Measurements from ENCODE around the gene TMEM225B. TPM values are rescaled to one million over a fixed set of nuclear protein-coding genes. Genes with fewer than 3 reads are reported as not detected.

Gene TMEM225B
- total and polyA plus RNA-seq, 3 experiments from 2014 or later, result 0.55 to 1.5 (median 0.70) TPM

DNA sequence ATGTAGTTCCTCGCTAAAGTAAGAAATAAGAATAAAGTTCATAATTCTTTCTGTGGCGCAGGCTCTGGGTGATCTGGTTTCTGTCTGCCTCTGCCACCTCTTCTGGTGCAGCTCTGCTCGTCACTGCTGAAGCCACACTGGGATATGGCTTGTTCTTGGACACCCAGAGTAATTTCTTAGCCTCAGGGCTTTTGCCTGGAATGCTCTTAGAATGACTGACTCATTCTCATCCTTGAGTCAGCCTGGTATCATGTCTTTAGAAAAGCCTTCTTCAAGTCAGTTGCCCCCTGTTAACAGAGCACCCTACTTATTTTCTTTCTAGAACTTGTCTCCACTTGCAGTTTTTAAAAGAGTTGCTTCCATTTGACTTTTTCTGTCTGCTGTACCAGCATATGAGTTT is 20.7 kb downstream of the TMEM225B start:
- DNase-seq, result no peak
- ChIA-PET CTCF (no interaction called here), POLR2A (no interaction called here)
- Histone ChIP-seq H3K4me3 (ENCODE audit: low read length) (no peak overlapping the region), H3K27ac (ENCODE audit: low read depth, low read length) (no peak overlapping the region), H3K4me1 (ENCODE audit: insufficient read depth, low read length) (peaks cover 38% of the 10 kb centered on the region), H3K27me3 (ENCODE audit: insufficient read depth, low read length, poor library complexity, severe bottlenecking) (no peaks in the 10 kb centered on the region), H3K36me3 (ENCODE audit: insufficient read depth, low read length) (peaks cover 44% of the 10 kb centered on the region), H3K9me3 (ENCODE audit: low read length) (no peaks in the 10 kb centered on the region)
- peaks cover 49 to 61% (median 55%) of the 10 kb centered on the region in 3 donors for H3K4me1 Mint-ChIP-seq
- H3K27ac Mint-ChIP-seq, result peak overlapping the region in 7 of 8 donors; percentile 28 to 99 (median 97)
- no peaks in the 10 kb centered on the region for H3K9me3 Mint-ChIP-seq
- H3K4me3 Mint-ChIP-seq, result peak overlapping the region; percentile 95 to 98 (median 98)
- peaks cover 0 to 62% (median 13%) of the 10 kb centered on the region in 3 donors for H3K36me3 Mint-ChIP-seq
- H3K27me3 Mint-ChIP-seq, result peaks cover 0 to 2% of the 10 kb centered on the region in 2 donors

DNA sequence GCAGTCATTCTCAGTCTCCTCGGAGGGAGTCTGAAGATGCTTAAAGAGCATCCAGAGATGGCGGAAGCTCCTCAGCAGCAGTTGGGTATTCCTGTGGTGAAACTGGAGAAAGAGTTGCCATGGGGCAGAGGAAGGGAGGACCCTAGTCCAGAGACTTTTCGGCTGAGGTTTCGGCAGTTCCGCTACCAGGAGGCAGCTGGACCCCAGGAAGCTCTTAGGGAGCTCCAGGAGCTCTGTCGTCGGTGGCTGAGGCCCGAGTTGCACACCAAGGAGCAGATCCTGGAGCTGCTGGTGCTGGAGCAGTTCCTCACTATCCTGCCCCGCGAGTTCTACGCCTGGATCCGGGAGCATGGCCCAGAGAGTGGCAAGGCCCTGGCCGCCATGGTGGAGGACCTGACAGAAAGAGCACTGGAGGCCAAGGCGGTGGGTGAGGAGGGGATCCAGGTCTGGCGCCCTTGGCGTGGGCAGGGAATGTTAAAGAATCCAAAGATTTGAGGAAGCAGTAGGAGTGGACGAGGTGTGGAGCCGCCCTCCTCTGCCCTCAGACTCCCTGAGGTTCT is 21.6 kb downstream of the TMEM225B start:
- no peaks in the 10 kb centered on the region for H3K9me3 ChIP-seq (ENCODE audit: low read length)
- Mint-ChIP-seq H3K4me3 (peak overlapping the region in 1 of 7 donors; percentile 97), H3K36me3 (peaks cover 0 to 72% (median 17%) of the 10 kb centered on the region in 3 donors), H3K27me3 (peaks cover 0 to 5% of the 10 kb centered on the region in 2 donors), H3K27ac (peak overlapping the region in 7 of 8 donors; percentile 5 to 92 (median 72)), H3K9me3 (no peaks in the 10 kb centered on the region), H3K4me1 (peaks cover 58 to 70% (median 64%) of the 10 kb centered on the region in 3 donors)
- no peak overlapping the region for H3K27ac ChIP-seq (ENCODE audit: low read depth, low read length)
- DNase-seq, result no peak
- ChIA-PET POLR2A (no interaction called here), CTCF (no interaction called here)
- peaks cover 44% of the 10 kb centered on the region for H3K36me3 ChIP-seq (ENCODE audit: insufficient read depth, low read length)
- H3K4me1 ChIP-seq (ENCODE audit: insufficient read depth, low read length), result peaks cover 48% of the 10 kb centered on the region
- no peaks in the 10 kb centered on the region for H3K27me3 ChIP-seq (ENCODE audit: insufficient read depth, low read length, poor library complexity, severe bottlenecking)
- no peak overlapping the region for H3K4me3 ChIP-seq (ENCODE audit: low read length)

DNA sequence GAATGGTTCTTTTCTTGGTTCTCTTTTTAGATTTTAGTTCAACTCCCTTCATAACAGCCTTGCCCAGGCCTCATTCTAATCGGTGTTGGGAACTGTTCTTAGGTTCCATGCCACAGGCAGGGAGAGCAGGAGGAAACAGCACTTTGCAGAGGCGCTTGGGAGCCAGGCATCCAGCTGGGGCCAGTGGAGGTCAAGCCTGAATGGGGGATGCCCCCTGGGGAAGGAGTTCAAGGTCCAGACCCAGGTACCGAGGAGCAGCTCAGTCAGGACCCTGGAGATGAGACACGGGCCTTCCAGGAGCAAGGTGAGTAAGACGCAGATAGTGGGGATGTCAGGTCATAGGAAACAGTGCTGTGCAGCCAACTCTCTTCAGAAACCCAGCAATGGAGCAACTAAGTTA is 23.2 kb downstream of the TMEM225B start:
- Histone ChIP-seq H3K4me3 (ENCODE audit: low read length) (no peak overlapping the region), H3K27me3 (ENCODE audit: insufficient read depth, low read length, poor library complexity, severe bottlenecking) (no peaks in the 10 kb centered on the region), H3K4me1 (ENCODE audit: insufficient read depth, low read length) (peaks cover 57% of the 10 kb centered on the region), H3K9me3 (ENCODE audit: low read length) (no peaks in the 10 kb centered on the region), H3K36me3 (ENCODE audit: insufficient read depth, low read length) (peaks cover 53% of the 10 kb centered on the region), H3K27ac (ENCODE audit: low read depth, low read length) (no peak overlapping the region)
- no peak for DNase-seq
- ChIA-PET POLR2A (no interaction called here), CTCF (interaction anchor here (1.2 kb wide), 1 partner anchor 63 kb away, joined by 3 read pairs; the partner anchor contains the start of gene ZNF655)
- peaks cover 0 to 85% (median 20%) of the 10 kb centered on the region in 3 donors for H3K36me3 Mint-ChIP-seq
- peak overlapping the region; percentile 7 to 94 (median 48) for H3K27ac Mint-ChIP-seq
- no peak overlapping the region for H3K4me3 Mint-ChIP-seq
- peaks cover 64 to 78% (median 70%) of the 10 kb centered on the region in 3 donors for H3K4me1 Mint-ChIP-seq
- no peaks in the 10 kb centered on the region for H3K9me3 Mint-ChIP-seq
- peaks cover 0 to 5% of the 10 kb centered on the region in 2 donors for H3K27me3 Mint-ChIP-seq

DNA sequence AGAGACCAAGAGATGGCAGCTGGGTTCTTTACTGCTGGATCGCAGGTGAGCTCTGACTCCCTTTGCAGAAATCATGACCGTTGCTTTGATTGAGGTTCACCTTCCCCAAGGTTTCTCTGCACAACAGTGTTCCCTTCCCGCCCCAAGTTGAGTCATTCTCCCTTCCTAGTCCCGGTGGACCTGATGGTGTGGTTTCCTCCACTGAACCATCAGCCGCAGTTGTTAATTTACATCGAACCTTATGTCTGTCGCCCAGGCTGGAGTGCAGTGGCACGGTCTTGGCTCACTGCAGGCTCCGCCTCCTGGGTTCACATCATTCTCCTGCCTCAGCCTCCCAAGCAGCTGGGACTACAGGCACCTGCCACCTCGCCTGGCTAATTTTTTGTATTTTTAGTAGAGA is 24.5 kb downstream of the TMEM225B start:
- no peaks in the 10 kb centered on the region for H3K9me3 Mint-ChIP-seq
- H3K4me3 Mint-ChIP-seq, result peak overlapping the region in 2 of 7 donors; percentile 41 to 73
- peak overlapping the region in 7 of 8 donors; percentile 52 to 99 (median 94) for H3K27ac Mint-ChIP-seq
- H3K4me1 Mint-ChIP-seq, result peaks cover 54 to 74% (median 62%) of the 10 kb centered on the region in 3 donors
- peaks cover 0 to 88% (median 22%) of the 10 kb centered on the region in 3 donors for H3K36me3 Mint-ChIP-seq
- no peak overlapping the region for H3K4me3 ChIP-seq (ENCODE audit: low read length)
- H3K9me3 ChIP-seq (ENCODE audit: low read length), result no peaks in the 10 kb centered on the region
- H3K36me3 ChIP-seq (ENCODE audit: insufficient read depth, low read length), result peaks cover 63% of the 10 kb centered on the region
- DNase-seq, result no peak
- CTCF ChIA-PET, result interaction anchor here (1.0 kb wide), 1 partner anchor 63 kb away, joined by 3 read pairs; no protein-coding TSS in a partner anchor
- POLR2A ChIA-PET, result no interaction called here
- H3K27ac ChIP-seq (ENCODE audit: low read depth, low read length), result no peak overlapping the region
- peaks cover 0 to 4% of the 10 kb centered on the region in 2 donors for H3K27me3 Mint-ChIP-seq
- peaks cover 50% of the 10 kb centered on the region for H3K4me1 ChIP-seq (ENCODE audit: insufficient read depth, low read length)
- H3K27me3 ChIP-seq (ENCODE audit: insufficient read depth, low read length, poor library complexity, severe bottlenecking), result no peaks in the 10 kb centered on the region

DNA sequence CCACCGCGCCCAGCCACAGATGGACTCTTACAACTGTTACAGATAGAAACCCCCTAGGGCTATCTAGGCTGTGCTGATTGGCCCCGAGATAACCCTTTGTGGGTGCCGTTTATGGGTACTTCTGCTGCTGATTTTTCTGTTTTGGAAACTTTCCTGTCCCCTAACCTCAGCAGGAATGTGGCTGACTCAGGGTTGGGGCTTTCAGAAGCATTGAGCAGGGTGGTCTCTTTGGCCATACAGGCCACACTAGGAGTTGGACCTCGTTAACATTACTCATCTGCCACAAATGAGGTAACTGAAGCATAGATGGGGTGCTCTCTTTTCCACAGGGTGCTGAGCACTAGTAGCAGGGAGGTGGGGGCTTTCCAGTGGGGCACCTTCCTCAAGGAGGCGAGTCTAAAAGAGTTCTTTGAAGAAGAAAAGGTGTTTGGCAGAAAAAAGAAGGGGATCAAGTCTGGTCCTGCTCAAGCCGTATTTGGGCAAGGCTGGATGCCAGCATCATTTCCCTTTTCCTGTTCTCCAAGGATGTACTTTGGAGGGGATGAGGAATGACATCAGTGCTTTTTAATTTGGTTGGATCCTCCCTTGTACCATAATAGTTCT is 25.1 kb downstream of the TMEM225B start:
- H3K36me3 Mint-ChIP-seq, result peaks cover 0 to 91% (median 21%) of the 10 kb centered on the region in 3 donors
- ChIA-PET POLR2A (interaction anchor here (0.7 to 1.2 kb wide), 2 partner anchors 93 to 214 kb away, joined by 3 read pairs; partner anchors contain the start of genes BUD31 and PDAP1), CTCF (interaction anchor here (1.4 kb wide), 1 partner anchor 43 kb away, joined by 3 read pairs; no protein-coding TSS in a partner anchor)
- H3K27me3 Mint-ChIP-seq, result peaks cover 0 to 4% of the 10 kb centered on the region in 2 donors
- peak overlapping the region; percentile 91 to 99 (median 98) for H3K27ac Mint-ChIP-seq
- H3K9me3 Mint-ChIP-seq, result no peaks in the 10 kb centered on the region
- no peak for DNase-seq
- H3K4me3 ChIP-seq (ENCODE audit: low read length), result peak overlapping the region; percentile 46
- no peaks in the 10 kb centered on the region for H3K27me3 ChIP-seq (ENCODE audit: insufficient read depth, low read length, poor library complexity, severe bottlenecking)
- no peaks in the 10 kb centered on the region for H3K9me3 ChIP-seq (ENCODE audit: low read length)
- H3K4me1 ChIP-seq (ENCODE audit: insufficient read depth, low read length), result peaks cover 44% of the 10 kb centered on the region
- H3K4me1 Mint-ChIP-seq, result peaks cover 48 to 68% (median 56%) of the 10 kb centered on the region in 3 donors
- H3K36me3 ChIP-seq (ENCODE audit: insufficient read depth, low read length), result peaks cover 60% of the 10 kb centered on the region
- H3K27ac ChIP-seq (ENCODE audit: low read depth, low read length), result no peak overlapping the region
- H3K4me3 Mint-ChIP-seq, result peak overlapping the region; percentile 84 to 92 (median 90)

DNA sequence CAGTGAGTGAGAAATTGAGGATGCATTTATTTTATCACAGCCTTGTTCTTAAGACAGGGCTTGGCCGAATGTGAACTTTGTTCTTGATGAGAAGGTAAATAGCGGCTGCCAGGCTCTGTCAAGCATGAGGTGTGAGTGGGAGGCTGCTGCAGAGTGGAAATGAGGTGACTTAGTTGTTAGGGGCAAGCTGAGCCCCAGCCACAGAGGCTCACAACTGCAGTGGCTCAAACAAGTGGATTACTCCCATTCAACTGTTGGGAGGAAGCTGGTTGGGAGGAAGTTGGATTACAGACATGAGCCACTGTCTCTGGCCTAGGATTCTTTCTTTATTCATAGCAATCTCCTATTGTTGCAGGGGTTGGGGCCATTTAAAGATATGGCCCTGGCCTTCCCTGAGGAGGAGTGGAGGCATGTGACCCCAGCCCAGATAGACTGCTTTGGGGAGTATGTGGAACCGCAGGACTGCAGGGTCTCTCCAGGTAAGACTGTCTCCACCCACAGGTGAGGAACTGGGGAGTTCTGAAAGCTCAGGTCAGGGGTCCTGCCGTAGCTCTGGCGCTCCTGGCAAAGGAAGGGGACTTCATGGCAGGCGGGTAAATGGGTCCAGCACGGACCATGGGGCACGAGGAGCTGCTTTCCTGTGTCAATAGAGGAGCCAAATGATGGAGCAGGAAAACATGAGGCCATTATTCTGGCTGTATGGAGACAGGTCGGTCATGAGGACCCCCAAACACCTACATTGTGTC is 25.8 kb downstream of the TMEM225B start:
- H3K4me1 Mint-ChIP-seq, result peaks cover 44 to 61% (median 50%) of the 10 kb centered on the region in 3 donors
- peaks cover 59% of the 10 kb centered on the region for H3K36me3 ChIP-seq (ENCODE audit: insufficient read depth, low read length)
- H3K4me3 Mint-ChIP-seq, result peak overlapping the region; percentile 84 to 92 (median 90)
- no peaks in the 10 kb centered on the region for H3K9me3 ChIP-seq (ENCODE audit: low read length)
- peak overlapping the region; percentile 46 for H3K4me3 ChIP-seq (ENCODE audit: low read length)
- peak in 2 of 5 donors; percentile 32 to 58 for DNase-seq
- H3K4me1 ChIP-seq (ENCODE audit: insufficient read depth, low read length), result peaks cover 38% of the 10 kb centered on the region
- ChIA-PET CTCF (interaction anchor here (0.8 to 1.4 kb wide), 5 partner anchors 9 to 66 kb away, joined by 3 to 4 read pairs (median 3); partner anchors contain the start of gene ZNF655), POLR2A (interaction anchor here (0.6 to 1.4 kb wide), 9 partner anchors 43 to 524 kb away, joined by 3 to 13 read pairs (median 4); partner anchors contain the start of genes ARPC1A, BUD31, PDAP1 and ZKSCAN5)
- H3K27me3 ChIP-seq (ENCODE audit: insufficient read depth, low read length, poor library complexity, severe bottlenecking), result no peaks in the 10 kb centered on the region
- peaks cover 0 to 4% of the 10 kb centered on the region in 2 donors for H3K27me3 Mint-ChIP-seq
- H3K27ac ChIP-seq (ENCODE audit: low read depth, low read length), result peak overlapping the region; percentile 32
- peaks cover 0 to 91% (median 28%) of the 10 kb centered on the region in 3 donors for H3K36me3 Mint-ChIP-seq
- no peaks in the 10 kb centered on the region for H3K9me3 Mint-ChIP-seq
- peak overlapping the region; percentile 91 to 99 (median 98) for H3K27ac Mint-ChIP-seq

DNA sequence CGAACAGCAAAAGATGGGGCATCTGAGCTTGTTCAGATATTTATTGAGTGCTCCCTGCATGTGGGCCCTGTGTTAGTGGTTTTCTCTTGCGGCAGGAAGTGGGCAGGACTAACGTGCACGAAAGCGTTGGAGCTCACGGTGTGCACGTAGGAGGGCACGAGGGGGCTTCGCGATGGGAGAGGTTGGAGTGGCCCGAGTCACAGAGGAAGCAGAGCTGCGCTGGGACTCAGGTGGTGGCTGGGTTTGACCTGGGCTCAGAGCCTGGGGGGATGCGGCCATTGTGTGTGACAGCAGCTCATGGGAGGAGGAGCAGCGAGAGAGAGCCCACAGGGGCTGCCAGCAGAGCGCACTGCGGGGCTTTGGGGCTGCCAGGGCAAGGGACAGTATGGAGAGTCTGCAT is 26.4 kb downstream of the TMEM225B start:
- peaks cover 53% of the 10 kb centered on the region for H3K36me3 ChIP-seq (ENCODE audit: insufficient read depth, low read length)
- ChIA-PET POLR2A (interaction anchor here (0.9 to 1.4 kb wide), 7 partner anchors 44 to 299 kb away, joined by 3 to 13 read pairs (median 4); partner anchors contain the start of genes ARPC1A, BUD31, PDAP1 and ZKSCAN5), CTCF (interaction anchor here (0.8 to 1.4 kb wide), 5 partner anchors 9 to 66 kb away, joined by 3 to 4 read pairs (median 3); partner anchors contain the start of gene ZNF655)
- Mint-ChIP-seq H3K36me3 (peaks cover 0 to 91% (median 22%) of the 10 kb centered on the region in 3 donors), H3K27ac (peak overlapping the region; percentile 91 to 99 (median 98)), H3K4me1 (peaks cover 39 to 55% (median 43%) of the 10 kb centered on the region in 3 donors), H3K27me3 (peaks cover 0 to 4% of the 10 kb centered on the region in 2 donors), H3K9me3 (no peaks in the 10 kb centered on the region), H3K4me3 (peak overlapping the region; percentile 84 to 92 (median 90))
- no peaks in the 10 kb centered on the region for H3K9me3 ChIP-seq (ENCODE audit: low read length)
- H3K27ac ChIP-seq (ENCODE audit: low read depth, low read length), result peak overlapping the region; percentile 32
- H3K4me1 ChIP-seq (ENCODE audit: insufficient read depth, low read length), result peaks cover 37% of the 10 kb centered on the region
- peak overlapping the region; percentile 46 for H3K4me3 ChIP-seq (ENCODE audit: low read length)
- DNase-seq, result peak; percentile 67 to 92 (median 87)
- no peaks in the 10 kb centered on the region for H3K27me3 ChIP-seq (ENCODE audit: insufficient read depth, low read length, poor library complexity, severe bottlenecking)

Measured in CD8-positive, alpha-beta memory T cell (primary cell).